ENCODE results near the gene ADGRE2. TPM values are rescaled to one million over a fixed set of nuclear protein-coding genes. Genes with fewer than 3 reads are reported as not detected.

The ADGRE2 gene
- total RNA-seq, 1 experiment from 2014 or later, result 0.23 TPM

GRCh38 chr19:14809272-14810057 lies 31.1 kb upstream of the ADGRE2 start:
- Histone ChIP-seq H3K4me1 (no peaks in the 10 kb centered on the region), H3K36me3 (ENCODE audit: control insufficient read depth, insufficient read depth, low read length) (no peaks in the 10 kb centered on the region), H3K27me3 (replicated peaks; ENCODE audit: control insufficient read depth, insufficient read depth, low read length) (no peaks in the 10 kb centered on the region; the same call in 1 of the 2 replicates), H3K4me3 (ENCODE audit: low read depth, low read length) (no peak overlapping the region), H3K9me3 (no peaks in the 10 kb centered on the region)
- Mint-ChIP-seq H3K27ac (ENCODE audit: unreplicated experiment) (no peak overlapping the region), H3K9me3 (ENCODE audit: unreplicated experiment) (no peaks in the 10 kb centered on the region), H3K27me3 (ENCODE audit: insufficient read depth, unreplicated experiment) (peaks cover 5% of the 10 kb centered on the region), H3K36me3 (ENCODE audit: insufficient read depth, unreplicated experiment) (no peaks in the 10 kb centered on the region), H3K4me3 (ENCODE audit: unreplicated experiment) (no peak overlapping the region), H3K4me1 (ENCODE audit: low read depth, unreplicated experiment) (no peaks in the 10 kb centered on the region)
- TF ChIP-seq, protein P1, sequence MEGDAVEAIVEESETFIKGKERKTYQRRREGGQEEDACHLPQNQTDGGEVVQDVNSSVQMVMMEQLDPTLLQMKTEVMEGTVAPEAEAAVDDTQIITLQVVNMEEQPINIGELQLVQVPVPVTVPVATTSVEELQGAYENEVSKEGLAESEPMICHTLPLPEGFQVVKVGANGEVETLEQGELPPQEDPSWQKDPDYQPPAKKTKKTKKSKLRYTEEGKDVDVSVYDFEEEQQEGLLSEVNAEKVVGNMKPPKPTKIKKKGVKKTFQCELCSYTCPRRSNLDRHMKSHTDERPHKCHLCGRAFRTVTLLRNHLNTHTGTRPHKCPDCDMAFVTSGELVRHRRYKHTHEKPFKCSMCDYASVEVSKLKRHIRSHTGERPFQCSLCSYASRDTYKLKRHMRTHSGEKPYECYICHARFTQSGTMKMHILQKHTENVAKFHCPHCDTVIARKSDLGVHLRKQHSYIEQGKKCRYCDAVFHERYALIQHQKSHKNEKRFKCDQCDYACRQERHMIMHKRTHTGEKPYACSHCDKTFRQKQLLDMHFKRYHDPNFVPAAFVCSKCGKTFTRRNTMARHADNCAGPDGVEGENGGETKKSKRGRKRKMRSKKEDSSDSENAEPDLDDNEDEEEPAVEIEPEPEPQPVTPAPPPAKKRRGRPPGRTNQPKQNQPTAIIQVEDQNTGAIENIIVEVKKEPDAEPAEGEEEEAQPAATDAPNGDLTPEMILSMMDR (IDR thresholded peaks at IDR 0.05; ENCODE audit: insufficient read depth in 1 of 2, low read depth in 1 of 2, low read length in 1 of 2, severe bottlenecking in 1 of 2, unreplicated experiment in 1 of 2), result no peak
- no TSS peak for BruUV-seq (replicated peaks)
- intact Hi-C loops (cut with micrococcal nuclease; ENCODE audit: unreplicated experiment), result no loop called here
- ChIA-PET CTCF (no interaction called here), POLR2A (no interaction called here)
- no peak for DNase-seq

DNA sequence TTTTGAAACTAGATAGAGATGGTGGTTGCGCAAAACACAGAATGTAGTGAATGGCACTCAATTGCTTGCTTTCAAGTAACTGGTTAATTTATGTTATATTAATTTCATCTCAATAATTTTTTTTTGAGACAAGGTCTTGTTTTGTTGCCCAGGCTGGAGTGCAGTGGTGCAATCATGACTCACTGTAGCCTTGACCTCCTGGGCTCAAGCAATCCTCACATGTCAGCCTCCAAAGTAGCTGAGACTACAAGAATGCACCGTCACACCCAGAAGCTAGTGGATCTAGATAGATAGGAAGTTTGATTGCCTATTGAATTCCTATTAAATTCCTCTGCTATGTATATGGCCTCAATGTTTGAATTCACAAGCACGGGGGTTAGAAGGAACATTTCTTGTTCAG lies 26.4 kb upstream of the ADGRE2 start:
- no peak for DNase-seq
- no peak overlapping the region for H3K27ac Mint-ChIP-seq (ENCODE audit: unreplicated experiment)
- H3K4me3 ChIP-seq (ENCODE audit: low read depth, low read length), result no peak overlapping the region
- H3K4me1 Mint-ChIP-seq (ENCODE audit: low read depth, unreplicated experiment), result no peaks in the 10 kb centered on the region
- H3K9me3 ChIP-seq, result no peaks in the 10 kb centered on the region
- H3K36me3 Mint-ChIP-seq (ENCODE audit: insufficient read depth, unreplicated experiment), result no peaks in the 10 kb centered on the region
- intact Hi-C loops (cut with micrococcal nuclease; ENCODE audit: unreplicated experiment), result no loop called here
- H3K36me3 ChIP-seq (ENCODE audit: control insufficient read depth, insufficient read depth, low read length), result no peaks in the 10 kb centered on the region
- POLR2A ChIA-PET, result no interaction called here
- no peaks in the 10 kb centered on the region for H3K4me1 ChIP-seq
- no peak overlapping the region for H3K4me3 Mint-ChIP-seq (ENCODE audit: unreplicated experiment)
- no peaks in the 10 kb centered on the region; the same call in 1 of the 2 replicates for H3K27me3 ChIP-seq (replicated peaks; ENCODE audit: control insufficient read depth, insufficient read depth, low read length)
- peaks cover 6% of the 10 kb centered on the region for H3K9me3 Mint-ChIP-seq (ENCODE audit: unreplicated experiment)
- peaks cover 3% of the 10 kb centered on the region for H3K27me3 Mint-ChIP-seq (ENCODE audit: insufficient read depth, unreplicated experiment)
- TF ChIP-seq, protein P1 (IDR thresholded peaks at IDR 0.05; ENCODE audit: insufficient read depth in 1 of 2, low read depth in 1 of 2, low read length in 1 of 2, severe bottlenecking in 1 of 2, unreplicated experiment in 1 of 2), result no peak
- no TSS peak for BruUV-seq (replicated peaks)
- CTCF ChIA-PET, result no interaction called here

GRCh38 chr19:14798760-14799159 lies 20.4 kb upstream of the ADGRE2 start:
- Histone ChIP-seq H3K9me3 (no peaks in the 10 kb centered on the region), H3K4me1 (no peaks in the 10 kb centered on the region), H3K36me3 (ENCODE audit: control insufficient read depth, insufficient read depth, low read length) (no peaks in the 10 kb centered on the region), H3K27me3 (replicated peaks; ENCODE audit: control insufficient read depth, insufficient read depth, low read length) (no peaks in the 10 kb centered on the region), H3K4me3 (ENCODE audit: low read depth, low read length) (no peak overlapping the region)
- BruUV-seq (replicated peaks), result no TSS peak
- intact Hi-C loops (cut with micrococcal nuclease; ENCODE audit: unreplicated experiment), result no loop called here
- TF ChIP-seq, protein P1 (IDR thresholded peaks at IDR 0.05; ENCODE audit: insufficient read depth in 1 of 2, low read depth in 1 of 2, low read length in 1 of 2, severe bottlenecking in 1 of 2, unreplicated experiment in 1 of 2), result no peak
- ChIA-PET CTCF (no interaction called here), POLR2A (no interaction called here)
- DNase-seq, result no peak
- Mint-ChIP-seq H3K27ac (ENCODE audit: unreplicated experiment) (no peak overlapping the region), H3K4me3 (ENCODE audit: unreplicated experiment) (no peak overlapping the region), H3K27me3 (ENCODE audit: insufficient read depth, unreplicated experiment) (peaks cover 9% of the 10 kb centered on the region), H3K36me3 (ENCODE audit: insufficient read depth, unreplicated experiment) (no peaks in the 10 kb centered on the region), H3K9me3 (ENCODE audit: unreplicated experiment) (peaks cover 6% of the 10 kb centered on the region), H3K4me1 (ENCODE audit: low read depth, unreplicated experiment) (no peaks in the 10 kb centered on the region)
